ENCODE data around the gene DYDC1. TPM values are rescaled to one million over a fixed set of nuclear protein-coding genes. Genes with fewer than 3 reads are reported as not detected.

The DYDC1 gene
- total and polyA plus RNA-seq, 2 experiments from 2014 or later, result not detected

DNA sequence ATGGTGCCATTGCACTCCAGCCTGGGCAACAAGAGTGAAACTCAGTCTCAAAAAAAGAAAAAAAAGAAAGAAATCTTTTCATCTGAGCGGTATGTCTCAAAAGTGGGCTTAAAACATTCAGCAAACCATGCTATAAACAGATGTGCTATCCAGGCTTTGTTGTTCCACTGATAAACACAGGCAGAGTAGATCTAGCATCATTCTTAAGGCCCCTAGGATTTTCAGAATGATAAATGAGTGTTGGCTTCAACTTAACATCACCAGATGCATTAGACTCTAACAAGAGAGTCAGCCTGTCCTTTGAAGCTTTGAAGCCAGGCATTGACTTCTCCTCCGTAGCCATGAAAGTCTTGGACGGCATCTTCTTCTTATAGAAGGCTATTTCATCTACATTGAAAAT is 23.1 kb upstream of the DYDC1 start:
- H3K9me2 ChIP-seq (ENCODE audit: insufficient read depth), result no peaks in the 10 kb centered on the region
- TF ChIP-seq CREB1 (CRISPR knock-in tag; IDR thresholded peaks at IDR 0.05; ENCODE audit: low read depth), result no peak
- TF ChIP-seq, protein P1, sequence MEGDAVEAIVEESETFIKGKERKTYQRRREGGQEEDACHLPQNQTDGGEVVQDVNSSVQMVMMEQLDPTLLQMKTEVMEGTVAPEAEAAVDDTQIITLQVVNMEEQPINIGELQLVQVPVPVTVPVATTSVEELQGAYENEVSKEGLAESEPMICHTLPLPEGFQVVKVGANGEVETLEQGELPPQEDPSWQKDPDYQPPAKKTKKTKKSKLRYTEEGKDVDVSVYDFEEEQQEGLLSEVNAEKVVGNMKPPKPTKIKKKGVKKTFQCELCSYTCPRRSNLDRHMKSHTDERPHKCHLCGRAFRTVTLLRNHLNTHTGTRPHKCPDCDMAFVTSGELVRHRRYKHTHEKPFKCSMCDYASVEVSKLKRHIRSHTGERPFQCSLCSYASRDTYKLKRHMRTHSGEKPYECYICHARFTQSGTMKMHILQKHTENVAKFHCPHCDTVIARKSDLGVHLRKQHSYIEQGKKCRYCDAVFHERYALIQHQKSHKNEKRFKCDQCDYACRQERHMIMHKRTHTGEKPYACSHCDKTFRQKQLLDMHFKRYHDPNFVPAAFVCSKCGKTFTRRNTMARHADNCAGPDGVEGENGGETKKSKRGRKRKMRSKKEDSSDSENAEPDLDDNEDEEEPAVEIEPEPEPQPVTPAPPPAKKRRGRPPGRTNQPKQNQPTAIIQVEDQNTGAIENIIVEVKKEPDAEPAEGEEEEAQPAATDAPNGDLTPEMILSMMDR (conservative IDR thresholded peaks at IDR 0.05; ENCODE audit: low read depth in 2 of 2), result no peak
- TF ChIP-seq, protein P2, sequence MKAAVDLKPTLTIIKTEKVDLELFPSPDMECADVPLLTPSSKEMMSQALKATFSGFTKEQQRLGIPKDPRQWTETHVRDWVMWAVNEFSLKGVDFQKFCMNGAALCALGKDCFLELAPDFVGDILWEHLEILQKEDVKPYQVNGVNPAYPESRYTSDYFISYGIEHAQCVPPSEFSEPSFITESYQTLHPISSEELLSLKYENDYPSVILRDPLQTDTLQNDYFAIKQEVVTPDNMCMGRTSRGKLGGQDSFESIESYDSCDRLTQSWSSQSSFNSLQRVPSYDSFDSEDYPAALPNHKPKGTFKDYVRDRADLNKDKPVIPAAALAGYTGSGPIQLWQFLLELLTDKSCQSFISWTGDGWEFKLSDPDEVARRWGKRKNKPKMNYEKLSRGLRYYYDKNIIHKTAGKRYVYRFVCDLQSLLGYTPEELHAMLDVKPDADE (IDR thresholded peaks at IDR 0.05), result no peak
- no peak for TF ChIP-seq EZH2 (IDR thresholded peaks at IDR 0.05; ENCODE audit: low read depth, unreplicated experiment)
- TF ChIP-seq, protein P3, sequence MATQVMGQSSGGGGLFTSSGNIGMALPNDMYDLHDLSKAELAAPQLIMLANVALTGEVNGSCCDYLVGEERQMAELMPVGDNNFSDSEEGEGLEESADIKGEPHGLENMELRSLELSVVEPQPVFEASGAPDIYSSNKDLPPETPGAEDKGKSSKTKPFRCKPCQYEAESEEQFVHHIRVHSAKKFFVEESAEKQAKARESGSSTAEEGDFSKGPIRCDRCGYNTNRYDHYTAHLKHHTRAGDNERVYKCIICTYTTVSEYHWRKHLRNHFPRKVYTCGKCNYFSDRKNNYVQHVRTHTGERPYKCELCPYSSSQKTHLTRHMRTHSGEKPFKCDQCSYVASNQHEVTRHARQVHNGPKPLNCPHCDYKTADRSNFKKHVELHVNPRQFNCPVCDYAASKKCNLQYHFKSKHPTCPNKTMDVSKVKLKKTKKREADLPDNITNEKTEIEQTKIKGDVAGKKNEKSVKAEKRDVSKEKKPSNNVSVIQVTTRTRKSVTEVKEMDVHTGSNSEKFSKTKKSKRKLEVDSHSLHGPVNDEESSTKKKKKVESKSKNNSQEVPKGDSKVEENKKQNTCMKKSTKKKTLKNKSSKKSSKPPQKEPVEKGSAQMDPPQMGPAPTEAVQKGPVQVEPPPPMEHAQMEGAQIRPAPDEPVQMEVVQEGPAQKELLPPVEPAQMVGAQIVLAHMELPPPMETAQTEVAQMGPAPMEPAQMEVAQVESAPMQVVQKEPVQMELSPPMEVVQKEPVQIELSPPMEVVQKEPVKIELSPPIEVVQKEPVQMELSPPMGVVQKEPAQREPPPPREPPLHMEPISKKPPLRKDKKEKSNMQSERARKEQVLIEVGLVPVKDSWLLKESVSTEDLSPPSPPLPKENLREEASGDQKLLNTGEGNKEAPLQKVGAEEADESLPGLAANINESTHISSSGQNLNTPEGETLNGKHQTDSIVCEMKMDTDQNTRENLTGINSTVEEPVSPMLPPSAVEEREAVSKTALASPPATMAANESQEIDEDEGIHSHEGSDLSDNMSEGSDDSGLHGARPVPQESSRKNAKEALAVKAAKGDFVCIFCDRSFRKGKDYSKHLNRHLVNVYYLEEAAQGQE (IDR thresholded peaks at IDR 0.05; ENCODE audit: unreplicated experiment), result no peak
- TF ChIP-seq STAT1 (IDR thresholded peaks at IDR 0.05; ENCODE audit: unreplicated experiment), result no peak
- TF ChIP-seq JUNB (IDR thresholded peaks at IDR 0.05; ENCODE audit: unreplicated experiment), result no peak
- no peak for TF ChIP-seq ZNF331 (CRISPR knock-in tag; IDR thresholded peaks at IDR 0.05; ENCODE audit: low read depth)
- TF ChIP-seq EZH2phosphoT487 (IDR thresholded peaks at IDR 0.05; ENCODE audit: unreplicated experiment), result no peak
- TF ChIP-seq ZNF114 (CRISPR knock-in tag; IDR thresholded peaks at IDR 0.05), result no peak
- TF ChIP-seq POLR2AphosphoS5 (IDR thresholded peaks at IDR 0.05; ENCODE audit: low read depth), result no peak
- no peak for TF ChIP-seq NANOG (IDR thresholded peaks at IDR 0.05; ENCODE audit: borderline replicate concordance)
- TF ChIP-seq, protein P4, sequence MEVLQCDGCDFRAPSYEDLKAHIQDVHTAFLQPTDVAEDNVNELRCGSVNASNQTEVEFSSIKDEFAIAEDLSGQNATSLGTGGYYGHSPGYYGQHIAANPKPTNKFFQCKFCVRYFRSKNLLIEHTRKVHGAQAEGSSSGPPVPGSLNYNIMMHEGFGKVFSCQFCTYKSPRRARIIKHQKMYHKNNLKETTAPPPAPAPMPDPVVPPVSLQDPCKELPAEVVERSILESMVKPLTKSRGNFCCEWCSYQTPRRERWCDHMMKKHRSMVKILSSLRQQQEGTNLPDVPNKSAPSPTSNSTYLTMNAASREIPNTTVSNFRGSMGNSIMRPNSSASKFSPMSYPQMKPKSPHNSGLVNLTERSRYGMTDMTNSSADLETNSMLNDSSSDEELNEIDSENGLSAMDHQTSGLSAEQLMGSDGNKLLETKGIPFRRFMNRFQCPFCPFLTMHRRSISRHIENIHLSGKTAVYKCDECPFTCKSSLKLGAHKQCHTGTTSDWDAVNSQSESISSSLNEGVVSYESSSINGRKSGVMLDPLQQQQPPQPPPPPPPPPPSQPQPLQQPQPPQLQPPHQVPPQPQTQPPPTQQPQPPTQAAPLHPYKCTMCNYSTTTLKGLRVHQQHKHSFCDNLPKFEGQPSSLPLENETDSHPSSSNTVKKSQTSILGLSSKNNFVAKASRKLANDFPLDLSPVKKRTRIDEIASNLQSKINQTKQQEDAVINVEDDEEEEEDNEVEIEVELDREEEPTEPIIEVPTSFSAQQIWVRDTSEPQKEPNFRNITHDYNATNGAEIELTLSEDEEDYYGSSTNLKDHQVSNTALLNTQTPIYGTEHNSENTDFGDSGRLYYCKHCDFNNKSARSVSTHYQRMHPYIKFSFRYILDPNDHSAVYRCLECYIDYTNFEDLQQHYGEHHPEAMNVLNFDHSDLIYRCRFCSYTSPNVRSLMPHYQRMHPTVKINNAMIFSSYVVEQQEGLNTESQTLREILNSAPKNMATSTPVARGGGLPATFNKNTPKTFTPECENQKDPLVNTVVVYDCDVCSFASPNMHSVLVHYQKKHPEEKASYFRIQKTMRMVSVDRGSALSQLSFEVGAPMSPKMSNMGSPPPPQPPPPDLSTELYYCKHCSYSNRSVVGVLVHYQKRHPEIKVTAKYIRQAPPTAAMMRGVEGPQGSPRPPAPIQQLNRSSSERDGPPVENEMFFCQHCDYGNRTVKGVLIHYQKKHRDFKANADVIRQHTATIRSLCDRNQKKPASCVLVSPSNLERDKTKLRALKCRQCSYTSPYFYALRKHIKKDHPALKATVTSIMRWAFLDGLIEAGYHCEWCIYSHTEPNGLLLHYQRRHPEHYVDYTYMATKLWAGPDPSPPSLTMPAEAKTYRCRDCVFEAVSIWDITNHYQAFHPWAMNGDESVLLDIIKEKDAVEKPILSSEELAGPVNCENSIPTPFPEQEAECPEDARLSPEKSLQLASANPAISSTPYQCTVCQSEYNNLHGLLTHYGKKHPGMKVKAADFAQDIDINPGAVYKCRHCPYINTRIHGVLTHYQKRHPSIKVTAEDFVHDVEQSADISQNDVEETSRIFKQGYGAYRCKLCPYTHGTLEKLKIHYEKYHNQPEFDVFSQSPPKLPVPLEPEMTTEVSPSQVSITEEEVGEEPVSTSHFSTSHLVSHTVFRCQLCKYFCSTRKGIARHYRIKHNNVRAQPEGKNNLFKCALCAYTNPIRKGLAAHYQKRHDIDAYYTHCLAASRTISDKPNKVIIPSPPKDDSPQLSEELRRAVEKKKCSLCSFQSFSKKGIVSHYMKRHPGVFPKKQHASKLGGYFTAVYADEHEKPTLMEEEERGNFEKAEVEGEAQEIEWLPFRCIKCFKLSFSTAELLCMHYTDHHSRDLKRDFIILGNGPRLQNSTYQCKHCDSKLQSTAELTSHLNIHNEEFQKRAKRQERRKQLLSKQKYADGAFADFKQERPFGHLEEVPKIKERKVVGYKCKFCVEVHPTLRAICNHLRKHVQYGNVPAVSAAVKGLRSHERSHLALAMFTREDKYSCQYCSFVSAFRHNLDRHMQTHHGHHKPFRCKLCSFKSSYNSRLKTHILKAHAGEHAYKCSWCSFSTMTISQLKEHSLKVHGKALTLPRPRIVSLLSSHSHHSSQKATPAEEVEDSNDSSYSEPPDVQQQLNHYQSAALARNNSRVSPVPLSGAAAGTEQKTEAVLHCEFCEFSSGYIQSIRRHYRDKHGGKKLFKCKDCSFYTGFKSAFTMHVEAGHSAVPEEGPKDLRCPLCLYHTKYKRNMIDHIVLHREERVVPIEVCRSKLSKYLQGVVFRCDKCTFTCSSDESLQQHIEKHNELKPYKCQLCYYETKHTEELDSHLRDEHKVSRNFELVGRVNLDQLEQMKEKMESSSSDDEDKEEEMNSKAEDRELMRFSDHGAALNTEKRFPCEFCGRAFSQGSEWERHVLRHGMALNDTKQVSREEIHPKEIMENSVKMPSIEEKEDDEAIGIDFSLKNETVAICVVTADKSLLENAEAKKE (CRISPR knock-in tag; IDR thresholded peaks at IDR 0.05), result no peak
- H3K4me3 Mint-ChIP-seq, result no peak overlapping the region
- no peak overlapping the region for H2AFZ ChIP-seq
- no peaks in the 10 kb centered on the region for H3K79me2 ChIP-seq (replicated peaks; ENCODE audit: insufficient read depth)
- H3K4me1 Mint-ChIP-seq, result peaks cover 5% of the 10 kb centered on the region; the same call in 2 of the 3 replicates
- H3K4me1 ChIP-seq (ENCODE audit: insufficient read depth), result no peaks in the 10 kb centered on the region
- no peaks in the 10 kb centered on the region for H3K9me3 Mint-ChIP-seq
- H3K27me3 Mint-ChIP-seq (ENCODE audit: insufficient read depth, low read depth, poor library complexity), result peaks cover 2% of the 10 kb centered on the region
- no peak for DNase-seq (ENCODE audit: low spot score)
- no peaks in the 10 kb centered on the region for H3F3A ChIP-seq (replicated peaks; ENCODE audit: low read depth)
- ATAC-seq, result no peak
- no peak overlapping the region for H3K27ac ChIP-seq (ENCODE audit: low read depth)
- H3K27ac Mint-ChIP-seq, result no peak overlapping the region
- no peaks in the 10 kb centered on the region for H3K36me3 ChIP-seq (ENCODE audit: insufficient read depth)
- H3K36me3 Mint-ChIP-seq (ENCODE audit: low read depth), result no peaks in the 10 kb centered on the region
- H3K27me3 ChIP-seq (ENCODE audit: insufficient read depth), result no peaks in the 10 kb centered on the region
- no peak overlapping the region for H3K4me2 ChIP-seq
- no peak overlapping the region for H3K4me3 ChIP-seq
- H4K20me1 ChIP-seq (replicated peaks; ENCODE audit: insufficient read depth), result no peaks in the 10 kb centered on the region

Measured in GM23338 (cell line).